Heart left ventricle (tissue), 16 donors: Measurements from ENCODE around the gene ZDHHC16. TPM values are rescaled to one million over a fixed set of nuclear protein-coding genes. Genes with fewer than 3 reads are reported as not detected.
"Not testable (repeated sequence)": the region's sequence is repeated elsewhere in the genome, so short reads cannot be mapped to it uniquely, and the experiment has no call there.

Experiments
- ATAC-seq, 4 donors: fragments of 200-7000 bp; cut with Tn5 transposase; one replicate each; pipeline ENCODE4 v1.9.1; 2020 to 2022; ENCODE audit warnings: moderate library complexity in 4 of 4, mild to moderate bottlenecking in 3 of 4, moderate number of reproducible peaks in 1 of 4
- DNase-seq, 5 donors: peaks; one replicate each; pipeline ENCODE4 v3.0.0-alpha.2; 2020
- H3K27ac ChIP-seq, 12 donors: fragments of 200-600 bp; sonication (generic) in 4 of 12; one replicate each; pipeline versions ENCODE4 v1.5.0 to v1.8.0; 2016 to 2022; ENCODE audit warnings: mild to moderate bottlenecking in 2 of 12
- H3K27me3 ChIP-seq, 9 donors: fragments of 200-600 bp; sonication (generic) in 2 of 9; one replicate each; pipeline versions ENCODE4 v1.5.1 to v1.8.0; 2016 to 2022; ENCODE audit warnings: mild to moderate bottlenecking in 3 of 9
- H3K36me3 ChIP-seq, 9 donors: fragments of 200-600 bp; sonication (generic) in 2 of 9; one replicate each; pipeline versions ENCODE4 v1.5.0 to v1.8.0; 2018 to 2022; ENCODE audit warnings: mild to moderate bottlenecking in 2 of 9
- H3K4me1 ChIP-seq, 12 donors: fragments of 200-600 bp; sonication (generic) in 4 of 12; one replicate each; pipeline versions ENCODE4 v1.5.0 to v1.8.0; 2016 to 2022; ENCODE audit warnings: mild to moderate bottlenecking in 3 of 12
- H3K4me3 ChIP-seq, 12 donors: fragments of 200-600 bp; sonication (generic) in 4 of 12; one replicate each; pipeline versions ENCODE4 v1.5.0 to v1.8.0; 2017 to 2022; ENCODE audit warnings: mild to moderate bottlenecking in 9 of 12, moderate library complexity in 4 of 12
- H3K9me3 ChIP-seq, 12 donors: fragments of 200-600 bp; sonication (generic) in 4 of 12; one replicate each; pipeline versions ENCODE4 v1.5.0 to v1.8.0; 2016 to 2022; ENCODE audit warnings: mild to moderate bottlenecking in 1 of 12
- CTCF ChIP-seq, 12 donors: fragments of 200-600 bp; sonication (generic) in 4 of 12; IDR thresholded peaks; one replicate each; pipeline versions ENCODE4 v1.5.0 to v1.8.0; 2018 to 2022; ENCODE audit warnings: antibody characterized with exemption in 12 of 12, mild to moderate bottlenecking in 5 of 12
- POLR2A ChIP-seq, 2 donors: fragments of 450-650 bp; IDR thresholded peaks; one replicate each; pipeline ENCODE4 v1.6.1; 2017; ENCODE audit warnings: antibody characterized with exemption in 2 of 2, mild to moderate bottlenecking in 2 of 2, moderate library complexity in 2 of 2
- WGBS, 4 donors: extraction: QIAGEN DNeasy Blood & Tissue Kit in 2 of 4; methylation state at CpG; one replicate each; pipeline versions ENCODE4 v1.1.5 to v1.1.7; 2013 to 2018; 5-methylcytosine and 5-hydroxymethylcytosine counted together
- intact Hi-C, 10 donors: fragments of 100-400 bp; cut with DNase I; formaldehyde crosslinking; loops; one replicate each; pipeline versions ENCODE4 v1.11.1 to v1.14.2; 2022
- polyA plus RNA-seq, 2 donors: library from polyadenylated mRNA; stranded (reverse); fragments of 200-250 nt; gene quantifications; one replicate each; pipeline ENCODE4 v1.2.3, GENCODE V29; 2013
- total RNA-seq, 9 donors: library from RNA; depleted of rRNA in 2 of 9; stranded (reverse); fragments of >200 nt in 2 of 9; fragmentation: NEBNext Ultra II Directional in 3 of 9; extraction: Animal tissue kit (Norgen Biotek cat#: 25700) in 3 of 9; gene quantifications; one replicate each; pipeline versions ENCODE4 v1.1.0 to v1.2.4, GENCODE V29; 2016 to 2023
- donor health status: ischemic (EF 13 %, LVEDD 7.1; RV severe dilation, severe dysfunction).
- donor health status: healthy with polysubstance abuse.
- donor health status: DM: no; HTN: yes; CAD: no.
- donor health status: DM: no; HTN: no; CAD: no.
- donor health status: ischemic (EF 25% LVEDD 6.9; RV normal size, moderate dysfunction).
- donor health status: ischemic (EF 25% LVEDD 5.7; RV mildly dilated, moderate dysfunction).
- donor health status: healthy.
- donor health status: DM: yes; HTN: yes; CAD: no.
- donor health status: ischemic (EF 35%, LVEDD 5.7; RV mildly dilated, moderate dysfunction).
- donor health status: nonischemic (EF 11% LVEDD 7.7; RV severe dilation, severe dysfunction).
- donor health status: DM: yes; HTN: yes; CAD: no.
- donor health status: PGD.
- donor health status: ischemic (EF 29% LVEDD 5.4; RV normal size, mild dysfunction).
- donor health status: nonischemic (EF 23%, LVEDD 6.1; RV moderate dilation, normal function).

ZDHHC16 gene
- total and polyA plus RNA-seq, 11 donors: 16.2 to 59.5 (median 25.2) TPM

- intact Hi-C loops: loop anchor here in 6 of 10 donors (2.0 to 10.0 kb wide), 6 partner anchors 146 to 329 kb away; partner anchors contain the start of gene ZFYVE27 (in 1 of the 6)
Measured at GRCh38 chr10:97406064-97406463, 39.9 kb upstream of the ZDHHC16 start.

DNA sequence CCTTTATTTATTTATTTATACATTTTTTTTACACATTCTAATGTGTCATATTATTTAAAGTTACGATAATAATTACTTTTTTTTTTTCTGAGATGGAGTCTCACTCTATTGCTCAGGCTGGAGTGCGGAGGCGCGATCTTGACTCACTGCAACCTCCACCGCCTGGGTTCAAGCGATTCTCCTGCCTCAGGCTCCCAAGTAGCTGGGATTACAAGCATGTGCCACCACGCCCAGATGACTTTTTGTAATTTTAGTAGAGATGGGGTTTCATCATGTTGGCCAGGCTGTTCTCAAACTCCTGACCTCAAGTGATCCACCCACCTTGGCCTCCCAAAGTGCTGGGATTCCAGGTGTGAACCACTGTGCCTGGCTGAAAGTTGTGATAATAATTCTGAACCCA is 39.5 kb upstream of the ZDHHC16 start:
- ATAC-seq: not testable (repeated sequence)

More at GRCh38 chr10:97406064-97406463, 39.9 kb upstream of the ZDHHC16 start:
- H3K27ac ChIP-seq: peak overlapping the region in 1 of 12 donors; percentile 69
- no peak overlapping the region for H3K4me3 ChIP-seq
- WGBS, 4 donors: 70 to 80% (median 75%) methylated on average over 3 of the region's 3 CpGs
- ATAC-seq (peak in 1 of 4 donors; percentile 13), DNase-seq (peak in 1 of 5 donors; percentile 52)
- no peaks in the 10 kb centered on the region for H3K27me3 ChIP-seq
- no peak for TF ChIP-seq CTCF (IDR thresholded peaks at IDR 0.05)
- TF ChIP-seq POLR2A (IDR thresholded peaks at IDR 0.05): no peak
- no peaks in the 10 kb centered on the region for H3K9me3 ChIP-seq
- H3K36me3 ChIP-seq: no peaks in the 10 kb centered on the region
- peaks cover 0 to 33% (median 9%) of the 10 kb centered on the region in 12 donors for H3K4me1 ChIP-seq

GRCh38 chr10:97407211-97407951 is 38.6 kb upstream of the ZDHHC16 start:
- peak overlapping the region in 2 of 12 donors; percentile 18 to 26 for H3K4me3 ChIP-seq
- peak overlapping the region in 2 of 12 donors; percentile 16 to 69 for H3K27ac ChIP-seq
- peak in 4 of 5 donors; percentile 47 to 51 (median 48) for DNase-seq

More for the DNA sequence above, 39.5 kb upstream of the ZDHHC16 start:
- H3K27me3 ChIP-seq, H3K36me3 ChIP-seq, H3K4me3 ChIP-seq, DNase-seq, H3K9me3 ChIP-seq: not testable (repeated sequence)
- intact Hi-C loops: loop anchor here in 6 of 10 donors (2.0 to 10.0 kb wide), 6 partner anchors 146 to 328 kb away; partner anchors contain the start of gene ZFYVE27 (in 1 of the 6)
- peaks cover 0 to 31% (median 8%) of the 10 kb centered on the region in 12 donors for H3K4me1 ChIP-seq
- 88 to 92% (median 89%) methylated on average over 7 of the region's 7 CpGs for WGBS, 4 donors
- peak overlapping the region in 1 of 12 donors; percentile 69 for H3K27ac ChIP-seq

DNA sequence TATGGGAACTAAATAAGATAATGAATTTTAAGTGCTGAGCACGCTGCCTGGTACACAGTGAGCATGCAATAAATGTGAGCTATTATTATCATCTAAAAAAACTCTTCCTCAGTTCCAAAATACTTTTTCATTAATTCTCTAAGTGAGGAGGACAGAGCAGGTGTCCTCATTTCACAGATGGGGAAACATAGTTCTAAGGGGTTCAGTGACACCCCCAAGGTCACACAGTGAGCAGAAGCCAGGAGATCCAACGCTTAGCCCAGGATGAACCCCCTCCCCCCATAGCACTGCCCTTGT is 38.1 kb upstream of the ZDHHC16 start:
- Histone ChIP-seq H3K27me3 (no peaks in the 10 kb centered on the region), H3K4me3 (no peak overlapping the region), H3K27ac (peak overlapping the region in 1 of 12 donors; percentile 69), H3K36me3 (no peaks in the 10 kb centered on the region), H3K9me3 (no peaks in the 10 kb centered on the region), H3K4me1 (peaks cover 0 to 30% (median 6%) of the 10 kb centered on the region in 12 donors)
- ATAC-seq: no peak
- no peak for TF ChIP-seq CTCF (IDR thresholded peaks at IDR 0.05)
- peak in 1 of 2 donors; percentile 0 for TF ChIP-seq POLR2A (IDR thresholded peaks at IDR 0.05)
- WGBS, 4 donors: 83 to 96% (median 90%) methylated on average over 2 of the region's 2 CpGs
- intact Hi-C loops: loop anchor here in 6 of 10 donors (2.0 to 10.0 kb wide), 6 partner anchors 144 to 327 kb away; partner anchors contain the start of gene ZFYVE27 (in 1 of the 6)
- no peak for DNase-seq

More at GRCh38 chr10:97407211-97407951, 38.6 kb upstream of the ZDHHC16 start:
- peak; percentile 81 to 91 (median 88) for ATAC-seq
- H3K36me3 ChIP-seq: no peaks in the 10 kb centered on the region
- no peaks in the 10 kb centered on the region for H3K9me3 ChIP-seq
- no peaks in the 10 kb centered on the region for H3K27me3 ChIP-seq
- TF ChIP-seq POLR2A (IDR thresholded peaks at IDR 0.05) (no peak), CTCF (IDR thresholded peaks at IDR 0.05) (peak; percentile 76 to 91 (median 82))
- 6 to 11% (median 9%) methylated on average over 6 to 10 of the region's 10 CpGs for WGBS, 4 donors
- intact Hi-C loops: loop anchor here in 6 of 10 donors (2.0 to 10.0 kb wide), 6 partner anchors 145 to 327 kb away; partner anchors contain the start of gene ZFYVE27 (in 1 of the 6)
- peaks cover 0 to 28% (median 6%) of the 10 kb centered on the region in 12 donors for H3K4me1 ChIP-seq
